Measurements from ENCODE around the gene WNT3A.

DNA sequence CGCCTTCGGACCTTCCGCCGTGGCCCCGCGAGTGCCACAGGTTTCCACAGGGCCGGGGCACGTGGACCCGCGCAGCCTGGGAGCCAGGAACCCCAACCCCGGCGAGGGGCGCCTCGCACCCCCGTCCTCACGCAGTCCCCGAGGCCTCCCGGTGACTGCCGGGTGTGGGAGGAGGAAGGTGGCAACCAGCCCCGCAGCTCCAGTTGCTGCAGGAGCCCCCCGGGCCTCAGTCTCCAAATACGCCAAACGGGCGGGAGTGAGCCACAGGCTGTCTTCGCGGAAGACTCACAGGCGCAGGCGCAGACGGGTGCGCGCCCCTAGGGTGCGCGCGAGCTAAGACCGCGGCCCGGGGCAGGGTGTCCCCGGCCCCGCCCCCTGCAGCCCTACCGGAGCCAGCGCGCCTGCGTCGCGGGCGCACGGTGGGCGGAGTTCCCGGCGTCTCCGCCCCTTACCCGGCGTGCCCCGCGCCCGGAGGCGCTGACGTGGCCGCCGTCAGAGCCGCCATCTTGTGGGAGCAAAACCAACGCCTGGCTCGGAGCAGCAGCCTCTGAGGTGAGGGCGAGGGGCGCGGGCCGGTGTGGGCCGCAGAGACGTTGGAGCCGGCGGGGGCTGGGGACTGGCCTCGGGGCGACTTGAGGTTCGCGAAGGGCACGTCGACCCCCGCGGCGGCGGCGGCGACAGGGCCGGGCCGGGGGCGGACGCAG, 75.6 kb downstream of the WNT3A start, which contains the start of gene ARF1:
- TF ChIP-seq POLR2AphosphoS5 (IDR thresholded peaks at IDR 0.05; ENCODE audit: borderline replicate concordance, low read depth, low read length) (peak; percentile 87), EZH2 (IDR thresholded peaks at IDR 0.05) (no peak)
